ENCODE results near the gene TMOD1.

Gene TMOD1

DNA sequence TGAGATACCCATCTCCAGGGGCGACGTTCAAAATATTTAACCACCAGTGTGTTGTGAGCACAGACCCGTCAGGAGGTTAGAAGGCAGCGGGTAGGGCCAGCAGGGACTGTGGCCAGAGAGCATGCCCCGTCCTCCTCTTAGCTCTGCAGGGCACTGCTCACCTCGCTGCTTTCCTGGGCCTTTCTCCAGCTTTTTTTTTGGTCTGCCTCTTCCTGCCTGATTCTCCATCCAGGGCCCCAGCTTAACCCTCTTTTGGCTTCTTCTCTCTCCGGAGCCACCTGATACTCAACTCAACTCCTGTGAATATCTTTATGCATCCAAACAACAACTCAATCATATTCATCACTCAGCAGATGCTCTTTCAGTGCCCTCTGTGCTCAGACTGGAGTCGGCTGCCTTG, 44.0 kb downstream of the TMOD1 start:
- DNase-seq (ENCODE audit: low read depth in 2 of 3, low spot score in 1 of 3) = no peak

DNA sequence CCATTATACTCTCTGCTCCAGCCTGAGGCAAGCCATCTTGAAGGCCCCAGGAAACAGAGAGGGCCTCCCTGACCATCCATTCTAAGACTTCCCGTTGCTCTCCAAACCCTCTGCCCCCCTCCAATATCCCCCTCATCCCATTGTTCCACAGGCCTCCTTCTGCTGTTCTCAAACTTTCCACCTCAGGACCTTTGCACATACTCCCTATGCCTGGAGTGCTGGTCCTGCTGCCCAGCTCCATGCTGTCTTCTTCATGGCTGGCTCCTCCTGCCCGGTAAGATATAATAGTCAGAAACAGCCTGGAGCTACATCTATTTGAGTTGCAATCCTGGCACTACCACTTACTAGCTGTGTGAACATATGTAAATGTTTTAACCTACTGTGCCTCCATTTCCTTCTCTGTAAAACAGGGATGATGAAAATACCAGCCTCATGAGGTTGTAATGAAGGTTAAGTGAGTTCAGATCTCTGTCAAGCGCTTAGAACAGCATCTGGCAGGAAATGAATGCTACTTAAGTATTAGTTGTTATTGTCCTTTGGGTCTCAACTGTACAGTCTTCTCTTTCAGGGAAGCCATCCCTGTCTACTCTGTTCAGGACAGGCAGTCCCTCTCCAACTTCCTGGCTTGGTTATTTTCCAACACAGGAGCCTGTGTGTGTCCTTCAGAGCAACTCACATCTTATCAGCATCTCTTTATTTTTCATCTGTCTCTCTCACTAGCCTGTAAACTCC, 45.8 kb downstream of the TMOD1 start:
- DNase-seq (ENCODE audit: low read depth in 2 of 3, low spot score in 1 of 3) = no peak

DNA sequence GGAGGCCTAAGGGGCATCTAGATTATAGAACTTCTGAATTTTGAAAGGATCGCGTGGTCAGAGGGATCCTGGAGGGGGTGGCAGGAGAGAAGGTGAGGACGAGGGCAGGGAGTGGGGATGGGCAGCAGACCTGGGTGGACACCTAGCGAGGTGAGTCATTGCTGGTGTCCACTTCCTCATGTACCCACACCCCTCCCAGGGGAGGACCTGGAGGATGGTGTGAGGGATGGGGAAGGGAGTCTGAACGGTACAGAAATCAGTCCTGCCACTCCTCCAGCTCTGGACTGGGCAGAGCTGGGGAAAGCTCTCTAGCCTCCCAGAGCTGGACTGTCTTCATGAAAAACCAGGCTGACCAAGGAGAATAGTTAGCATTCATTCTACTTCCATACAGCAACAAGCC, 46.9 kb downstream of the TMOD1 start:
- DNase-seq (ENCODE audit: low read depth in 2 of 3, low spot score in 1 of 3) = no peak

DNA sequence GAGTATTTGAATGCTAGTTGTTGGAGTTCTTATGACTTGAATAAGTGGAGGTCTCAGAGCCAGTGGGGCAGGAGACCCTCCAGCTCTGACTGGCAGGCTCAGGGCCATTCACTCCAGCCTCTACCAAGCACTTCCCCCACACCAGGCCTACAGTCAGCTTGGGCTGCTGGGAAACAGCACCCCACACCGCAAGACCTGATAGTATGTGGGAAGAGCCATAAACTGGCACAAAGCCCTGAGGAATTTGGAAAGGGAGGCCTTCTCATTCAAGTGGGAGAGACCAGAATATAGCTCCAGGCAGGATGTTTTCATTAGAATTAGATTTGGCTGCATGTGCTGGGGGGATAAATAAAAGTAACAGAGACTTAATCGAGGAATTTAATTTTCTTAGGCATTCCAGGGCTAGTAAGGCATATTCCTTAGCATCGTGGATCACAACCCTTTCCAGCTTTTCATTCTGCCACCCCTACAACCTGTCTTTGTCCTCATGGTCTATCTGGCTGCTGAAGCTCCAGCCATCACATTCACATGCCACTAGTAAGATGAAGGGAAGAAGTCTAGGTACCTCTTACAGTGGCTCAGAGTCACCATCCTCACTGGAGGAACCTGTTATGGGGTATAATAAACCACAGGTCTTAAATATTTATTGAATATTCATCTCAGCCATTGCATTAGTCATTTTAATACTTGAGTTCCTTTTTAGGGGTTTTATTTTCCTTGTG, 47.5 kb downstream of the TMOD1 start:
- no peak for DNase-seq (ENCODE audit: low read depth in 2 of 3, low spot score in 1 of 3)

DNA sequence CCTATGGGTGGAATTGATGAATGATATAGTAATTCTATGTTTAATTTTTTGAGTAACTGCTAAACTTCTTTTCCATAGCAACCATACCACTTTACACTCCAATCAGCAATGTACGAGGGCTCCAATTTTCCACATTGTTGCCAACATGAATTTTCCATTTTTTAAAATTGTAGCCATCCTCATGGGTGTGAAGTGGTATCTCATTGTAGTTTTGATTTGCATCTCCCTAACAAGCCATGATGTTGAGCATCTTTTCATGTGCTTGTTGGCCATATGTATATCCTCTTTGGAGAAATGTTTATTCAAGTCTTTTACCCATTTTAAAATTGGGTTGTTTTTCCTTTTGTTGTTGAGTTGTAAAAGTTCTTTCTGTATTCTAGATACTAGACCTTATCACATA, 48.9 kb downstream of the TMOD1 start:
- no peak for DNase-seq (ENCODE audit: low read depth in 2 of 3, low spot score in 1 of 3)

DNA sequence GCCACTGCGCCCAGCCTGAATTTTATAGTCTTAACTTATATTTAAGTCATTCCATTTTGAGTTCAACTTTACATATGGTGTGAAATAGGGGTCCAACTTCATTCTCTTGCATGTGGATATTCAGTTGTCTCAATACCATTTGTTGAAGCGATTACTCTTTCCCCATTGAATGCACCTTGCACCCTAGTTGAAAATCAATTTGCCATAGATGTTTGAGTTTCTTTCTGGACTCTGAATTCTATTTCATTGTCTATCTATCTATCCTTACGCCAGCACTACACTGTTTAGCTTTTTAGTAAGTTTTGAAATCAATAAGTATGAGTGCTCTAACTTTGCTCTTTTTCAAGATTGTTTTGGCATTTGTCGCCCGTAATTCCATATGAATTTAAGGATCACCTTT, 49.8 kb downstream of the TMOD1 start:
- no peak for DNase-seq (ENCODE audit: low read depth in 2 of 3, low spot score in 1 of 3)

DNA sequence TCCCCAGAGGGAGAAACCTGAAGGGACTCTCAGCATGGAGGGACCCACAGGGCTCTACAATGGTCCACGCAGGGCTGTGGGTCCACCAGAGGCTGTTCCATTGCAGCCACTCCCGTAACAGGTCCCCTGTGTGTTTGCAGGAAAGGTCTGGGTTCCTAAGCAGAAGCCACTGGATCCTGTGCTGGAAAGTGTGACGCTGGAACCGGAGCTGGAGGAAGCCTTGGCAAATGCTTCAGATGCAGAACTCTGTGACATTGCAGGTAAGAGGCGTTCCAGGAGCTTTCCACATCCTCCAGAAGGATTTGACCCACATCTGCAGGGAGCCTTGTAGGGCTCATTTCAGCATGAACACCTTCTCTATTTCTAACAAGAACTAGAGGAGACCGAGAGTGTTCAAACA, 51.7 kb downstream of the TMOD1 start:
- no peak for DNase-seq (ENCODE audit: low read depth in 2 of 3, low spot score in 1 of 3)

DNA sequence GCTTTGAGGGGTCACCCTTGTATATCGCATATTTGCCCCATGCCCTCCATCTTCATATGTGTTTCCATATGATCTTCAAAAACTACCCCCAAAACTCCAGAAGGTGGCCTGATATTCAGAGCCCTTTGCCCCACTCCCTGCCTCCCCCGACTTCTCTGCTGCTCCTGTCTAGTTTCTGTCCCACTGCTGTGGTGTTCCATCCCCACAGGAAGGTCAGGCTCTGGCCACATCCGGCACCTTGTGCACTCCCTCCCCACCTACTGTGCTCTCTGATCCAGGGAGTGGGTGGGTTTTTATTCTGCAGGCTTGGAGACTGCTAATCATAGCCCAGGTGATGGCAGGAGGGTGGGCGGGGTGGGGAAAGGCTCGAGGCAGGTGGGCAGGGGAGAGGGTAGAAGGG, 52.4 kb downstream of the TMOD1 start:
- no peak for DNase-seq (ENCODE audit: low read depth in 2 of 3, low spot score in 1 of 3)

DNA sequence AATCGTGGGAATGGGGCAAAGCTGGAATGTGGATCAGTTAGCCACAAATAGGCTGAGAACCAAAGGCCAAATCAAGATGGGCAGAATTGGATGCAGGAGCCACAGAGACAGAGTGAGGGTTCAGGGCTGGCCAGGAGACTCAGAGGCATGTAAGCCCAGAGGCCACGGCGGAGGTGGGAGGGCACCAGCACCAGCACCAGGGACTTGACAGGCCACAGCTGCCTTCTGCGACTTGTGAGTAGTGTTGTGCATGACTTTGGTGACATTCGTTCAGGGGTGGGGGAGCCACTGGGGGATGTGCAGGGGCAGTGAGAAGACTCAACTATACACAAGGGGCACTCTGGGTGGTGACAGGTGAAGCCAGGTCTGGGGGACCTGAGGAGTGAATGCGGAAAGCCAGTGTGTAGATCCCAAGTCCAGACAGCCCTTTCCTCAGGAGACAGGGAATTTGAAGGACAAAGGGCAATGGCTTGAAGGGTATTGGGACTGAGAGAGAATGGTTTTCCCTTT, 53.2 kb downstream of the TMOD1 start:
- DNase-seq (ENCODE audit: low read depth in 2 of 3, low spot score in 1 of 3) = no peak

DNA sequence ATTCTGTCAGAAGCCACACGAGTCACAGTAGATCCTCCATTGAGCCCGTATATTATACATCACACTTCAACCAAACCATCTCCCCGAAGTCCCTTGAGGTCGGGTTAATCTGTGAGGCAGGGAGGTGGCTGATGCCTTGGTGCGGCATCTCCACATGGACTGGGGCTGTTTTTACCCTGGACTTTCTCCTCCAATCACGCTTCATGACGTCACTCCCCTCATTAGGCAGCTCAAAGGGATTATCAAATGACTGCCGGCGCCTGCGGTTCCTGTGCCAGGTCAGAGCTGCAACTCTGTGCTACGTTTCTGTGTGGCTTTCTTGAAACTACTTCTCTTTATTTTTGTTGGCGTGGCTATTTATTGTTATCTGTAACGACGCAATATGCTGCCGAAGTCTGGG, 53.7 kb downstream of the TMOD1 start:
- no peak for DNase-seq (ENCODE audit: low read depth in 2 of 3, low spot score in 1 of 3)

DNA sequence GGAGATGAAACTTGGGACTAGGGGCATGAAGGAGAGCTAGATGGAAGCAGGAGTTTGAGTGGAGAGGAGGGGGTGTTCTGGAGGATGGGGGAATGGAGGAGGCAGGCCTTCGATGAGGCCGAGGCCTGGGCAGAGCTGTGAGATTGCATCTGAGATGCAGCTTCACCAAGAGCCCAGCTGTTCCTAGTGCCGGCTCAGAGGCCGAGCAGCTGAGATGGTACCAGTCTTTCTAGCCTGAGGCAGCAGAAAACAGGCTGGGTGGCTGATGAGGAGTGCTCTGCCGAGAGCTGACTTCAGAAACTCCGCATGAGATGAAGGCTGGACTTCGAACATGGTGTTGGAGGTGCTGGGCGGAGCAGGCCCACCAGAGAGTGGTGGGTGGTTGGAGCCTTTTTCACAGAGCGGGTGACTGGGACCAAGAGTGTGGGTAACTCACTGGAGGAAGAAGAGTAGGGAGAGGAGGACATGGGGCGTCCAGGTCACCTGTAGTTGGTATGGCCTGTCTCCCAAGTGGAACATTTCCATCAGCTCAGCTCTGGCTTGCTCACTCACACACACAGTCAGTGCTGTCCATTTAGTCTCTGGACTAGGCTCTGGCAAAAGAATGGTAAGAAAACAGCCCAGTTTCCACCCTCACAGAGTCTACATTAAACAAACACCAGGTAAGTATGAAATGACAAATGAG, 54.7 kb downstream of the TMOD1 start:
- DNase-seq (ENCODE audit: low read depth in 2 of 3, low spot score in 1 of 3) = no peak

DNA sequence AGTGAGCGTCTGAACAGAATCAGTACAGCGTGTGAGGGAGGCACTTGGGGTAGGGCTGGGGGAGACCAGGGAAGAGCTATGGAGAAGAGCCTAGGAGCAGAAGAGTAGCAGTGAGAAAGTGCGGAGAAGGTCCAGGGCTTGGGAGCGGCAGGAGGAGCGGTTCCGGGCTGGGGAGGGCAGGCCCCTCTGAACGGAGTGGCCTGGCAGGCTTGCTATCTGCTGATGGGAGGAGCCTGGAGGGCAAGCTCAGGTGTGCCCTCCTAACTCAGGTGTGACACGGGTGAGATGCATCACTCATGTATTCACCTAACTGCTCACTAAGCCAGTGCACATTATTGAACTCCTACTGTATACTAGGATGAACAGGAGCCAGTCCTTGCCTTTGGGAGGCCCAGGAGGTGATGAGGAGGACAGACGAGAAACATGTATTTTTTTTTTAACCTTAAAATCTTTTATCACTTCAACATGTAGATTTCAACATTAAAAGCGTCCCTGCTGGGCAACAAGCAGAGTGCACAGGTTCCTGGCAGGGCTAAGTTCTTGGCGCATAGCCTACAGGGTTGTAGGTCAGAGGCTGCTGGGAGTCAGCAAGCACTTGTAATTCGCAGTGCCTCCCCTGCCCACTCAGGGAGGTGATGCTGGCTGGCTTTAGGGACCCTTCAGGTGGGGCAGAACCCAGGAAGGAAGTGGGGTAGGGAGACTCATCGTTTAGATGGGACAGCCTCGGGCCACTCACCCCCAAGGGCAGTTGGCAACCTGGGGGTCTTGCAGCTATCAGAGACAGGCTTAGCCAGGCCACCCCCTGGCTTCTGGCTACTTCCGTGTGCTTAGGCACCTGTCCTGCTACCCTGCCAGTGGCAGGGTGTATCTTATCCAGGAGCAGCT, 55.5 kb downstream of the TMOD1 start:
- no peak for DNase-seq (ENCODE audit: low read depth in 2 of 3, low spot score in 1 of 3)

DNA sequence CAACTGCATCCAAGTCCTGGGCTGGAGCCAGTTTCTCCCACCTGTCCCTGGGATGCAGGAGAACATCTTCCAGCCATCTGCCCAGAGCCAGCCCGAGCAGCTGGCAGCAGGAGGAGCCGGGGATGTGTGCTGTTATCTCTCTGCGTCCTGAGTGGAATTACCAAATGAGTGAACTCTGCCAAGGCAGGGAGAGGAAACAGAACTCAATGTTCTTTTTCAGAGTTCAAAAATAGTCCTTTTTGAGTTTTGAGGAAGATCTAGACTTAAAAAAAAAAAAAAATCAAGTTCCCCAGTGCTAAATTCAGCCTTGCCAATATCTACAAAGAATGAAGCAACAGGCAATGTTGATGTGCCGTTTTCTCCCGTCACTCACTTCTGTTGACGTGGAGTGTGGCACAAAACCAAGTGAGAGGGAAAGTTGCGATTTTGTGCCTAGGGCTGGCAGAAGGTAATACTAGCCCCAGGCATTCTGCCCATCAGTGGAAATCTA, 56.2 kb downstream of the TMOD1 start:
- no peak for DNase-seq (ENCODE audit: low read depth in 2 of 3, low spot score in 1 of 3)

DNA sequence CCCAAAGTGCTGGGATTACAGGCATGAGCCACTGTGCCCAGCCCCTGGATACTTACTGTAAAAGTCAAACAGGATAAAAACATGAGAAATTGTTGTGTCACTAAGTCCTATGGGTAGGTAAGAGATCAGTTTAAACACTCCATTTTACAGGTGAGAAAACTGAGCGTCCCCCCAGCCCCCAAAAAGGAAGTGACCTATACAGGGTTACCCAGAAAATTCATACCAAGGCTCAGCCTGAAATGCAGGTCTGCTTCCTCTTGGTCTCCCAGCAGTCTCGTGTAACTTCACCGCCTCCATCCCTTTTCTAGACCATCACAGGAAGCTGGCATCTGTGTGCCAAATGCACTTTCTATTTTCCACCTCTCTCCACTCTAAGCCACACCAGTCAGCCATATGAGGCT, 57.2 kb downstream of the TMOD1 start:
- no peak for DNase-seq (ENCODE audit: low read depth in 2 of 3, low spot score in 1 of 3)

DNA sequence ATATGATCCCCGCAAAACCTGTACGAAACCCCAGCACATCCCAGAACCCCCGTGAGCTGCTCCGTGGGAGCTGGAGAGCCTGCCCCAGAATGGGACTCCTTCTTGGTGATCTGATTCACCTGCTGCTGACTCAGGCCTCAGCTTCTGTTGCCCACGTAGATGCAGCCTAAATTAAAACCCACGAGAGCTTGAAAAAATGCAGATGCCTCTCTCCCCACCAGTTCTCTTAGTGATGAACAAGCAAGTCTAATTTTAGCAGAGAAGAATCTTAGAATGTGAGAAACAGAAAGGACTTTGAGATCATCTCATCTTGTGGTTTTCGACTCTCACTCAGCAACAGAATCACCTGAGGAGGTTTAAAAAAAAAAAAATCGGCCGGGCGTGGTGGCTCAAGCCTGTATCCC, 57.6 kb downstream of the TMOD1 start:
- no peak for DNase-seq (ENCODE audit: low read depth in 2 of 3, low spot score in 1 of 3)

DNA sequence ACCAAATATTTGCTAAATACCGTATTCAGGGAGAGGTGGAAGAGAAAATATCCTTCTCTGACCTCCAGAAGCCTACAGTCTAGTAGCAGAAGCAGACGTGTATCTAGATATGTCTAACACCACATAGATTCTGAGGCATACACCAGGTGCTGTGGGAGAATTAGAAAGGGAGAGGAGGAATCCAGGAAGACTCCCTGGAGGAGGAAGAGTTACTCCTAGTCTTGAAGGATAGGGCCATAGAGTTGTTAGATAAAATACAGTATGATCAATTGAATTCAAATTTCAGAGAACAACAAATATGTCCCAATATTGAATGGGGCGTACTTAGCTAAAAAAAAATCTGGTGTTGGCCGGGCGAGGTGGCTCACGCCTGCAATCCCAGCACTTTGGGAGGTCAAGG, 58.7 kb downstream of the TMOD1 start:
- DNase-seq (ENCODE audit: low read depth in 2 of 3, low spot score in 1 of 3) = no peak

DNA sequence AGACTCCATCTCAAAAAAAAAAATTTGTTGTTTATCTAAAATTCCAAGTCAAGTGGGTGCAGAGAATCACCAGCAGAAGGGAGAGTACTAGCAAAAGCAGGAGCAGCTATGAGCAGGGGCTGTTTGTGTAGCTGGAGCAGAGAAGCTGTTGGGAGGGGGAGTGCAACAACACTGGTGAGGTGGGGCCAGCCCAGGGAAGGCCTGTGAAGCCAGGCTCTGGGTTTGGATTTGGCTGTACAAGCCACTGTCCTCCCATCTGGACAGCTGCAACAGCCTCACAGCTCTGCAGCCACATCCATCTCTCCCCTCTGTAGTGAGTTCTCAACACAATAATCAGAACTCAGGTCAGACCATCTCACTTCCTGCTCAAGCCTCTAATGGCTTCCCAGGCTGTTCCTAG, 59.4 kb downstream of the TMOD1 start:
- DNase-seq (ENCODE audit: low read depth in 2 of 3, low spot score in 1 of 3) = no peak

DNA sequence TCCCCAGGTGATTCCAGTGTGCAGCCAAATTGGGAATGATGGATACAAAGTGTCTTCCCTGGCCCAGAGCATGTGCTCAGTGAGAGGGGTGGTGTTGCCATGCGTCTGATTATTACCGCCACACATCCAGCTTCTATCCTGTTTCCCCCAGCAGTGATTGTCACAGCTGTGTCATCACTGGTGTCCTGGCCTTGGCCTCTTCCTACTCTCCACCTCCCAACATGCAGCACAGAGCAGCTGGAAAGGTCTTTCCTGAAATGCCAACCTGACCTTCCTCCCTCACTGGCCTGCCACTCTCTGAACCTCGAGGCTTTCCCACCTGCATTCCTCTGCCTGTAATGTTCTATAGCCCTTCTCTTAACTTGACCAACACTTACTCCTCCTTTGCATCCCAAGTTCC, 60.0 kb downstream of the TMOD1 start:
- no peak for DNase-seq (ENCODE audit: low read depth in 2 of 3, low spot score in 1 of 3)

DNA sequence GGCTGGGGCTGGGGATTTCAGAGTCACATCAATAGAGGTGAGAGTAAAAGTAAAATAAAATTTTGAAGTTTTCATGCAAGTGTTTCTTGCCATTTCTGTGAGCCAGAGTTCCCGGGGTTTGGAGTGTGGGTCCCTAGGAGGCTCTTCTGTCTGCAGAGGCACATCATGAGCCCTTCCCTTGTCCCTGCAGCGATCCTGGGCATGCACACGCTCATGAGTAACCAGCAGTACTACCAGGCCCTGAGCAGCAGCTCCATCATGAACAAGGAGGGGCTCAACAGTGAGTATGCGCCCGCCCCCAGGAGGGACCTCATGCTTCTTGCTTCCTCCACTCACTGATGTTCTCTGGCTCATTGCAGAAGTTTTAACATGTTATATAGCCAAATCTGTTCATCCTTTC, 61.1 kb downstream of the TMOD1 start:
- DNase-seq (ENCODE audit: low read depth in 2 of 3, low spot score in 1 of 3) = no peak

DNA sequence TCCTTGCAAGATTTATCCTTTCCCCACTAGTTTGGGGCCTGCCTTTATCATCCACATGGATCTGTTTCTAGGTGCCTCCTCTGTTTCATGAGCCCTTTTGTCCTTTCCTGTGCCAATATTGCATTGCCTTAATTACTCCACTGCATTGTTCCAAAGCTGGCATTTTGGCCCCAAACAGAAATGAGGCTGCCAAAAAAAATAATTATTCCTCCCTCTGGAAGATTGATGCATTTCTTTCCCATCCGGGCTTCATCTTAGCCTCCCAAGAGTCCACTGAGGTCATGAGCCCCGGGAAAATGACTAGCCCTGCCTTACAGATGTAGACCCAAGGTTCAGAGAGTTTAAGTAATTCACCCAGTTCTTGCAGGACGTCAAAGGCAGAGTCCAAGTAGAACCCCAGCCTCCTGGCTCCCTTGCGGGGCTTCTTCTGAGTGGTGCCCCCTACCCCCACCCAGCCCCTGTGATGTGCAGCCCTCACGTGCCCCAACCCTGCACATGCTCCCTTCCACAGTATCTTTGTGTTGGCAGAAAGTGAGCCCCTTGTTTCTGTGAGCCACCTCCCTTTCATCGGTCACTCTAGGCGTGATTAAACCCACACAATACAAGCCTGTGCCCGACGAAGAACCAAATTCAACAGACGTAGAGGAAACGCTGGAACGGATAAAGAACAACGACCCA, 62.1 kb downstream of the TMOD1 start:
- DNase-seq (ENCODE audit: low read depth in 2 of 3, low spot score in 1 of 3) = no peak

All from stimulated activated CD4-positive, alpha-beta T cell treated with anti-CD3 and anti-CD28 coated beads, Interleukin-12 subunit alpha, Interleukin-12 subunit beta, amount 100 ng/mL, for 48 hours (primary cell).